ENCODE measurements around the gene ARHGEF28. TPM values are rescaled to one million over a fixed set of nuclear protein-coding genes. Genes with fewer than 3 reads are reported as not detected.

Gene ARHGEF28
- total RNA-seq, 1 experiment from 2014 or later: 6.1 TPM

GRCh38 chr5:73948720-73949119 lies 322.7 kb downstream of the ARHGEF28 start:
- no TSS peak for BruUV-seq (replicated peaks)
- peaks cover 0 to 9% of the 10 kb centered on the region in 2 experiments; a peak in 2 of 4 replicates for H3K4me1 ChIP-seq (ENCODE audit: control insufficient read depth in 1 of 2, insufficient read depth in 2 of 2, low read length in 2 of 2)
- H4K20me1 ChIP-seq (ENCODE audit: insufficient read depth): no peaks in the 10 kb centered on the region
- ChIA-PET CTCF (no interaction called here), POLR2A (no interaction called here), RAD21 (ENCODE audit: low non-redundant PET in 1 of 2, low total read pairs in 2 of 2, uncharacterized antibody in 2 of 2, unreplicated experiment in 2 of 2) (no interaction called here)
- no peak for DNase-seq (ENCODE audit: low read depth, low spot score)
- no peak overlapping the region for H3K9ac ChIP-seq (ENCODE audit: low read length)
- no peaks in the 10 kb centered on the region for H3K79me2 ChIP-seq (ENCODE audit: insufficient read depth, low read length)
- H3K4me2 ChIP-seq (ENCODE audit: low read length): no peak overlapping the region
- intact Hi-C loops (cut with micrococcal nuclease): no loop called here
- H3K9me2 ChIP-seq (ENCODE audit: insufficient read depth): no peaks in the 10 kb centered on the region
- H2AFZ ChIP-seq (ENCODE audit: low read depth, low read length, poor library complexity, severe bottlenecking): no peak overlapping the region
- no peak overlapping the region for H3K4me3 ChIP-seq (replicated peaks in 1 of 2; ENCODE audit: low read depth in 1 of 2, low read length in 2 of 2)
- TF ChIP-seq RAD21 (IDR thresholded peaks at IDR 0.05; ENCODE audit: low read depth) (no peak), SP1 (IDR thresholded peaks at IDR 0.05; ENCODE audit: low read depth) (no peak), POLR2A (IDR thresholded peaks at IDR 0.05; ENCODE audit: borderline replicate concordance, extremely low read depth, insufficient read depth, insufficient read length) (no peak), REST (IDR thresholded peaks at IDR 0.05; ENCODE audit: low read depth) (no peak), EZH2phosphoT487 (IDR thresholded peaks at IDR 0.05; ENCODE audit: borderline replicate concordance) (no peak), ATF3 (IDR thresholded peaks at IDR 0.05) (no peak), YY1 (IDR thresholded peaks at IDR 0.05; ENCODE audit: extremely low read depth, insufficient replicate concordance, low read depth, low read length) (no peak), CBX3 (IDR thresholded peaks at IDR 0.05; ENCODE audit: low read depth) (no peak), CTCF (IDR thresholded peaks at IDR 0.05 in 2 of 3, conservative IDR thresholded peaks at IDR 0.05 in 1 of 3; ENCODE audit: borderline replicate concordance in 1 of 3, insufficient read depth in 1 of 3, low read depth in 2 of 3, low read length in 2 of 3) (no peak), FOSL1 (IDR thresholded peaks at IDR 0.05; ENCODE audit: low read depth) (no peak), SRF (IDR thresholded peaks at IDR 0.05; ENCODE audit: low read depth) (no peak), SIN3A (IDR thresholded peaks at IDR 0.05; ENCODE audit: low read depth) (no peak), JUND (IDR thresholded peaks at IDR 0.05) (no peak), ZBTB33 (IDR thresholded peaks at IDR 0.05; ENCODE audit: extremely low read depth, insufficient replicate concordance, low read length) (no peak)
- H3K27ac ChIP-seq (ENCODE audit: low read depth, low read length): no peak overlapping the region
- no peaks in the 10 kb centered on the region for H3K27me3 ChIP-seq (ENCODE audit: insufficient read depth, low read length)
- ATAC-seq: no peak
- H3K36me3 ChIP-seq (ENCODE audit: control insufficient read depth in 1 of 2, insufficient read depth in 2 of 2, low read length in 2 of 2): no peaks in the 10 kb centered on the region
- peaks cover 0 to 3% of the 10 kb centered on the region in 2 experiments; a peak in 1 of 4 replicates for H3K9me3 ChIP-seq (ENCODE audit: control insufficient read depth in 1 of 2, insufficient read depth in 1 of 2, low read depth in 1 of 2, low read length in 2 of 2)
